OCI-LY1 (cell line): ENCODE data around the gene GNAL.

Source experiments
- H2AFZ ChIP-seq: fragments of 200-600 bp; sonication (generic), shearing (Covaris generic); 2 replicates; pipeline ENCODE4 v1.6.0; 2014; ENCODE audit warnings: antibody characterized with exemption, mild to moderate bottlenecking, low read length
- H3F3A ChIP-seq: fragments of 200-600 bp; sonication (generic), shearing (Covaris generic); 2 replicates; pipeline ENCODE4 v1.6.0; 2014; ENCODE audit warnings: mild to moderate bottlenecking, antibody characterized with exemption, low read length, moderate library complexity; ENCODE audit not compliant: insufficient read depth
- H3K27ac ChIP-seq: fragments of 200-600 bp; sonication (generic); 2 replicates; pipeline ENCODE4 v1.5.1; 2014; ENCODE audit warnings: low read length, mixed run types, mild to moderate bottlenecking, low read depth; ENCODE audit not compliant: poor library complexity, severe bottlenecking
- H3K27me3 ChIP-seq: fragments of 200-600 bp; sonication (generic); 2 replicates; pipeline ENCODE4 v1.6.0; 2014; ENCODE audit warnings: antibody characterized with exemption, mild to moderate bottlenecking, low read length, moderate library complexity; ENCODE audit not compliant: insufficient read depth
- H3K36me3 ChIP-seq: fragments of 200-600 bp; sonication (generic); 2 replicates; pipeline ENCODE4 v1.6.1; 2014; ENCODE audit warnings: mild to moderate bottlenecking, antibody characterized with exemption, low read length, moderate library complexity, mixed read lengths; ENCODE audit not compliant: insufficient read depth
- H3K4me1 ChIP-seq: fragments of 200-600 bp; sonication (generic); 2 replicates; pipeline ENCODE4 v1.5.1; 2014; ENCODE audit warnings: mild to moderate bottlenecking, low read length, moderate library complexity; ENCODE audit not compliant: insufficient read depth, severe bottlenecking
- H3K4me2 ChIP-seq: fragments of 200-600 bp; sonication (generic), shearing (Covaris generic); 2 replicates; pipeline ENCODE4 v1.6.1; 2014; ENCODE audit warnings: low read length
- H3K4me3 ChIP-seq: fragments of 200-600 bp; sonication (generic); 2 replicates; pipeline ENCODE4 v1.5.1; 2014; ENCODE audit warnings: low read length, low read depth, mild to moderate bottlenecking, mixed read lengths; ENCODE audit not compliant: poor library complexity, severe bottlenecking
- H3K79me2 ChIP-seq: fragments of 200-600 bp; shearing (Covaris generic); 2 replicates; pipeline ENCODE4 v1.6.1; 2016; ENCODE audit warnings: mixed run types, low read length, mixed read lengths; ENCODE audit not compliant: insufficient read depth
- H3K9ac ChIP-seq: fragments of 200-600 bp; sonication (generic), shearing (Covaris generic); 2 replicates; pipeline ENCODE4 v1.6.1; 2014; ENCODE audit warnings: mild to moderate bottlenecking, low read length, mixed read lengths
- H3K9me2 ChIP-seq: fragments of 200-600 bp; sonication (generic), shearing (Covaris generic); 2 replicates; pipeline ENCODE4 v1.6.1; 2014; ENCODE audit warnings: low read depth, mild to moderate bottlenecking, low read length, mixed read lengths
- H3K9me3 ChIP-seq: fragments of 200-600 bp; shearing (Covaris generic); 2 replicates; pipeline ENCODE4 v1.6.1; 2014; ENCODE audit warnings: low read length, mixed read lengths
- H4K20me1 ChIP-seq: fragments of 200-600 bp; sonication (generic), shearing (Covaris generic); 2 replicates; pipeline ENCODE4 v1.6.0; 2016; ENCODE audit warnings: mild to moderate bottlenecking, low read length; ENCODE audit not compliant: insufficient read depth
- EZH2 ChIP-seq: fragments of 200-600 bp; sonication (generic), shearing (Covaris generic); IDR thresholded peaks from 2 replicates; pipeline ENCODE4 v1.8.0; 2017; ENCODE audit warnings: borderline replicate concordance, mixed run types, mild to moderate bottlenecking, antibody characterized with exemption, low read length, moderate library complexity, mixed read lengths
- TF ChIP-seq, protein P1 (sequence below): fragments of 200-600 bp; sonication (generic), shearing (Covaris generic); IDR thresholded peaks from 2 replicates; pipeline ENCODE4 v1.5.1; 2017; ENCODE audit warnings: mild to moderate bottlenecking, antibody characterized with exemption, low read length, moderate library complexity, mixed read lengths

GNAL gene

DNA sequence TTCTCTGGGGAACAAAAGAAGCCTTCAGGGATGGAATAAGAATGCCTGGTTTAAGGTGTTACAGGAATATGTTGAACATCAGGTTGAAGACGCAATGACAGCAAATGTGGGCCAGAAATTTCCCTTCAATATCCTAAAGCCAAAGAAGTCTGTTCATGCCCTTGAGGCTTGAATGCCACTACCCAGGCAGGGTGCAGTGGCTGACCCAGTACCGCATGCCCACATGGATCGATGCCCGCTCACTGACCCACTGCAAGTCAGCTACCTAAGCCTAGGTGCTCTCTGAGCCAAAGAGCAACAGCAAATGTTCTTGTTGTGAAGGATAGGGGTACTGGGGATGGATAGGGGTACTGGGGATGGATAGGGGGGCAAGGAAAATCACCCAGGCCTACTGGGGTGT is 58.2 kb downstream of the GNAL start:
- Histone ChIP-seq H3K79me2 (no peaks in the 10 kb centered on the region), H3F3A (no peaks in the 10 kb centered on the region), H3K27me3 (no peaks in the 10 kb centered on the region), H3K4me2 (no peak overlapping the region), H4K20me1 (no peaks in the 10 kb centered on the region), H2AFZ (no peak overlapping the region), H3K9ac (no peak overlapping the region), H3K9me2 (no peaks in the 10 kb centered on the region), H3K9me3 (no peaks in the 10 kb centered on the region), H3K4me3 (no peak overlapping the region), H3K4me1 (no peaks in the 10 kb centered on the region), H3K36me3 (no peaks in the 10 kb centered on the region), H3K27ac (no peak overlapping the region)
- no peak for TF ChIP-seq EZH2
- TF ChIP-seq, protein P1, sequence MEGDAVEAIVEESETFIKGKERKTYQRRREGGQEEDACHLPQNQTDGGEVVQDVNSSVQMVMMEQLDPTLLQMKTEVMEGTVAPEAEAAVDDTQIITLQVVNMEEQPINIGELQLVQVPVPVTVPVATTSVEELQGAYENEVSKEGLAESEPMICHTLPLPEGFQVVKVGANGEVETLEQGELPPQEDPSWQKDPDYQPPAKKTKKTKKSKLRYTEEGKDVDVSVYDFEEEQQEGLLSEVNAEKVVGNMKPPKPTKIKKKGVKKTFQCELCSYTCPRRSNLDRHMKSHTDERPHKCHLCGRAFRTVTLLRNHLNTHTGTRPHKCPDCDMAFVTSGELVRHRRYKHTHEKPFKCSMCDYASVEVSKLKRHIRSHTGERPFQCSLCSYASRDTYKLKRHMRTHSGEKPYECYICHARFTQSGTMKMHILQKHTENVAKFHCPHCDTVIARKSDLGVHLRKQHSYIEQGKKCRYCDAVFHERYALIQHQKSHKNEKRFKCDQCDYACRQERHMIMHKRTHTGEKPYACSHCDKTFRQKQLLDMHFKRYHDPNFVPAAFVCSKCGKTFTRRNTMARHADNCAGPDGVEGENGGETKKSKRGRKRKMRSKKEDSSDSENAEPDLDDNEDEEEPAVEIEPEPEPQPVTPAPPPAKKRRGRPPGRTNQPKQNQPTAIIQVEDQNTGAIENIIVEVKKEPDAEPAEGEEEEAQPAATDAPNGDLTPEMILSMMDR: no peak

DNA sequence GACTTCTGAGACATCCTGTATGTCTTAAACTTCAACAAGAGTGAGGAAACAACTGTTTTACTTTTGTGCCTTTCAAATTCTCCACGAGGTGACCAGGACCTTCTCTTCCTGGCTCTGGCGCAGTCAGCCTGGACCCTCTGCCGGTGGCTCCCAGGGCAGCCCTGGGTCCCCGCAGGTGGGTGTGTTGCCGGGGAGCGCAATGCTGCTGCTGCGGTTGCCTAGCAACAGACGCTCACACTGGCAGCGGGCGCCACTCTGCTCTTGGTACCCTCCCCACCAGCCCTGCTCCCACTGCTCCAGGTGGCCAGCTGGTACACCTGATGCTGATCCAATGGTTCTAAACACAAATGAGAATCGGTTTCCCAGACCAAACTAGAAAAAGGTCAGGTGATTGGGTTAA is 58.7 kb downstream of the GNAL start:
- H3K4me1 ChIP-seq: no peaks in the 10 kb centered on the region
- H3K9ac ChIP-seq: no peak overlapping the region
- H3K4me3 ChIP-seq: no peak overlapping the region
- H3F3A ChIP-seq: no peaks in the 10 kb centered on the region
- no peak overlapping the region for H3K27ac ChIP-seq
- H4K20me1 ChIP-seq: no peaks in the 10 kb centered on the region
- TF ChIP-seq EZH2: no peak
- TF ChIP-seq, protein P1: no peak
- no peak overlapping the region for H3K4me2 ChIP-seq
- H3K9me3 ChIP-seq: no peaks in the 10 kb centered on the region
- no peaks in the 10 kb centered on the region for H3K36me3 ChIP-seq
- no peak overlapping the region for H2AFZ ChIP-seq
- H3K9me2 ChIP-seq: no peaks in the 10 kb centered on the region
- no peaks in the 10 kb centered on the region for H3K27me3 ChIP-seq
- no peaks in the 10 kb centered on the region for H3K79me2 ChIP-seq

DNA sequence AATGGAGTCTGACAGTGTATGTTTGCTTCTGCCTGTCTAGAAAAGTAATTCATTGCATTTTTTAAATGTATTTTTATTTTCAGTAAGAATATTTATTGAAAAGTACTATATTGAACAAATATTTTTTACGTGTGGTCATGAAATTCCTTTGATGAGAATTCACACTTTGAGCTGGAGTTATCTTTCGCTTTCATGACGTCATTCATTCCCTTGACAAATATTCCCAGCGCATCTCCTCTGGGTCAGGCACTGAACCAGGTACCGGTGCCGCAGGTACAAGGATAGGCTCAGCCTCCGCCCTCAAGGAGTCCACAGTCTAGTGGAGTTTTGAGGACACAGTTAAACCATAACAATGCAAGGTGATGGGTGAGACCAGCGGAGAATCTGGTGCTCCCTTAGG is 60.2 kb downstream of the GNAL start:
- no peaks in the 10 kb centered on the region for H3K9me2 ChIP-seq
- H3K9me3 ChIP-seq: no peaks in the 10 kb centered on the region
- H3K27ac ChIP-seq: no peak overlapping the region
- H3K36me3 ChIP-seq: no peaks in the 10 kb centered on the region
- no peak overlapping the region for H3K4me3 ChIP-seq
- H3K27me3 ChIP-seq: no peaks in the 10 kb centered on the region
- H3F3A ChIP-seq: no peaks in the 10 kb centered on the region
- H2AFZ ChIP-seq: no peak overlapping the region
- no peak overlapping the region for H3K4me2 ChIP-seq
- no peak overlapping the region for H3K9ac ChIP-seq
- H3K79me2 ChIP-seq: no peaks in the 10 kb centered on the region
- H4K20me1 ChIP-seq: no peaks in the 10 kb centered on the region
- no peaks in the 10 kb centered on the region for H3K4me1 ChIP-seq
- TF ChIP-seq, protein P1: no peak
- no peak for TF ChIP-seq EZH2
